Stimulated activated CD8-positive, alpha-beta memory T cell treated with anti-CD3 and anti-CD28 coated beads, Interleukin-15, amount 100 ng/mL, for 1 hour (primary cell): Measurements from ENCODE around the gene GRIK2.
"Not testable (repeated sequence)": the region's sequence is repeated elsewhere in the genome, so short reads cannot be mapped to it uniquely, and the experiment has no call there.

Source experiments
- DNase-seq: peaks from one replicate; pipeline ENCODE4 v3.0.0-alpha.2; 2020; ENCODE audit warnings: low read depth

The GRIK2 gene

DNA sequence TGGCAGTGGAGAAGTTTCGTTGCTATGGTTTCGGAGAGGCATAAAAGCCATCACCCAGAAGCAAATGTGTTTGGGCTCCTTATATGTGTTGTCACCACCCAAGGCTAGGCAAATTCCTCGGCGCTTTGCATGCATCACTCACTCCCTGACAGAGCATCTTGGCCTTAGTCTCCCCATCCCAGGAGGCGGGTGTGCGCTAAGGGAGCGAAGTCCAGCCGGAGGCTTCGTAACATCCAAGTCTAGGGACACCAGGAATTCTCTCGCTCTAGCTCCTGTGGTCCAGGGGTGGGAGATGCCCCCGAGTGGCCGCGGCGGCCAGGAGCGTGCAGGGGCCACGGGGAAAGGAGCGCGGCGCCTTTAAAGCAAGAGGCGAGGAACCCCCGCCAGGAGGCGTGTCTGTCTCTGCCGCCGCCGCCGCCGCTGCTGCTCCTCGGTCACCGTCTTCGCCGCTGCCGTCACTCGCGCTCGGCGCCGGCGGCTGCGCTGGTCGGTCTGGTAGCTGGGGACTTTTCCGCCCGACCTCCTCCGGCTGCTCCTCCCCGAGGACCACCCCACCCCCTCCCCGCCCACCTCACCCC lies at the start of gene GRIK2:
Gene GRIK2 (plus strand): TSS at position 458 of the 578 bp plus-strand sequence.
- DNase-seq, result no peak

GRCh38 chr6:101344885-101345284 lies 48.6 kb upstream of the GRIK2 start:
- no peak for DNase-seq

GRCh38 chr6:101348816-101349215 lies 44.7 kb upstream of the GRIK2 start:
- DNase-seq, result no peak

GRCh38 chr6:101350631-101351030 lies 42.9 kb upstream of the GRIK2 start:
- not testable (repeated sequence) for DNase-seq

- DNase-seq, result no peak
Observed at GRCh38 chr6:101351173-101351572, 42.3 kb upstream of the GRIK2 start.

DNA sequence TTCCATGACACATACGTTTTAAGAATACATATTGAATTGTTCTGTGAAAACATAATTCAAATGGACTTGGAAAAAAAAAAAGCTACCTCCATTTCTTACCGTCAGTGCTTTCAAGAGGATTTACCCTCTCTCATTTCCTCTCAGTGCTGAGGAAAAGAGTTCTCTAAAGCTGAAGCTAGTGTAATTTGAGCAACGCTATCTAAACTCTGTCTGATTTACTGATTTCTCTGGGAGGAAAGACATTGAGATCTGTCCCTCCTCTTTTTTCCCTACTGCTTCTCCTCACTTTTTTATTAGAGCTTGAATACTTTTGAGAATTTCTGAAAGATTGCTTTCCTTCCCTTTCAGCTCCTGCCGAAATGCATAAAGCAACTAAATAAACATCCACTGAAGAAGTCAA lies 41.2 kb upstream of the GRIK2 start:
- DNase-seq, result no peak

GRCh38 chr6:101365181-101365580 lies 28.3 kb upstream of the GRIK2 start:
- DNase-seq, result no peak

- no peak for DNase-seq
Observed at GRCh38 chr6:101379926-101380325, 13.6 kb upstream of the GRIK2 start.

- DNase-seq, result no peak
Observed at GRCh38 chr6:101380897-101381630, 12.4 kb upstream of the GRIK2 start.

DNA sequence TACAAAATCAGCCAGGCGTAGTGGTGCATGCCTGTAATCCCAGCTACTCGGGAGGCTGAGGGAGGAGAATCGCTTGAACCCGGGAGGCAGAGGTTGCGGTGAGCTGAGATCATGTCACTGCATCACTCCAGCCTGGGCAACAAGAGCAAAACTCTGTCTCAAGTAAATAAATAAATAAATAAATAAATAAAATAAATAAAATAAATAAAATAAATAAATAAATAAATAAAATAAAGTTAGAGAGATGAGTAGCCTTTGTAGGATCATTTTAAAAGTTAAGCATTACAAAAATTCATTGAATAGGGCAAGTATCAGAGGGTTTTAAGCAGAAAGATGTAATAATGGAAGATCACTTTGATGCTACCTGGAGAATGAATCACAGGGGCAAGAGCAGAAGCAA lies 9.8 kb upstream of the GRIK2 start:
- not testable (repeated sequence) for DNase-seq

DNA sequence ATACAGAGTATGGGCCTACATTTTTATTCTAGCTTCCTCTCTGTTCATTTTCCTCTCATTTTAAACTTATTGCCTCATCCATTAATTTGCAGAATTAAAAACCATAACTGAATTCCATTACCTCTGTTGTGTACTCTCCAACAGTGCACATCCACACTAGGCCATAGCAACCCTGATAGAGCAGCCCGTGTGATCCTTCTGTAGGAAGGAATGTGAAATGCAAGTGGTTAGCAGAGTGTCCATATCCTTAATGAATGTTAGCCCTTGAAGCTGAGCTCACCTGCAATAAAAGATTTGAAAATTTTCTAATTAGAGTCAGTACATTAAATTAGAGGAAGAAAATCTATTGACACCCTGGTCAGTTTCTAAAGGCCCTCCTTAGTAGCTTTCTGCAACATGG lies 6.5 kb upstream of the GRIK2 start:
- DNase-seq, result no peak

DNA sequence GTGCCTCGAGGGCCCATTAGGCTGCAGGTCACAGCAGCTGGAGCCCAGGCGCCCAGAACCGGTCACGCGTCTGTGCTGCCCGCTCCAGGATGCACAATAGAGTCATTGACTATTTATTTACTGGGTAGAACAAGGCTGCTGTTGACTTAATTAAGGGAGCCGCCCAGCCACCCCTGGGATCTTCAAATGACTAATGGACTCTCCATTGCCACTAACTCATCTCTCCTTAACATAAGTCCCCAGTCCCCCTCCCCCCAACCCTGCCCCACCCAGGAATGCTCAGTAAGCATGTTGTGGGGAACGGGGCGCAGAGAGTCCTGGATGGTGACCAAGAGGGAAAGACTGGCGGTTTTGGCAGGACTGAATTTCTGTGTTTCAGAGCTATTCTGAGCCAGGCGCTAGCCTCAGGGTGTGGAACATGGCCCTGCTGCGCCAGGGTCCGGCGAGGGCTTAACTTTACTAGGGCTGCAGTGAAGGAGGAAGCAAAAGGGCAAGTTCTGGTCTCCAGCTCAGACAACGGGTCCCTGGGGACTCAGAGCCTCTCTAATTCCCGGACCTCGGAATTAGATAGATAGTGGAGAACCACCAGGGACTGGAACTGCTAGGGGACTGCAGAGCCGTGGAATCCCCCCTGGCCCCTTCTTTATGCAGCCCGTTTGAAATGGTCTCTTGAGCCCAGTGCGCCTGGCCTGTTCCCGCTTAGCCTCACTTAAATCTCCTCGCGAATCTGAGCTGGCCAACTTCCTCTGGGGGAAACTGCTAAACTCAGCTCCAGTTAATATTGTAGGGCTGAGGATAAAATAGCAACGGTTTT lies 1.5 kb upstream of the GRIK2 start:
- no peak for DNase-seq

- DNase-seq, result no peak
Observed at GRCh38 chr6:101392586-101393230, 800 bp upstream of the GRIK2 start.

- no peak for DNase-seq
Observed at GRCh38 chr6:101393829-101394251, 332 bp downstream of the GRIK2 start.

DNA sequence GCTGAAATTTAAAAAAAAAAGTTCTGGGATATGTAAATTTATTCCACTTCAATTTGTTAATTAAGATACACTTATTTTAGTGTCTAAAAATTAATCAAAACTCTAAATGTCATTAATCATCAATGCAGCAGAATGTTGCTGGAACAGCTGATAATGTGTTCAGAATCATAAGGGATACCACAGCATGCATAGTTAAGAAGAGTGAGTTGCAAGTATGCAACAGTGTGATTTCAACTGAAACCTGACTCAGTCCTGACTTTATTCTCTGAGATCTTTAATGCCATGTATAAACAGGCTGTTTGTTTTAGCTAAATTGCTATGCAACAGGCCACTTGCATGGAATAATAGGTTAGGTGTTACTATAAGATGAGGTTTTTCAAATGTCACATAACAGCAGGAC lies 1.4 kb downstream of the GRIK2 start:
- DNase-seq, result no peak

DNA sequence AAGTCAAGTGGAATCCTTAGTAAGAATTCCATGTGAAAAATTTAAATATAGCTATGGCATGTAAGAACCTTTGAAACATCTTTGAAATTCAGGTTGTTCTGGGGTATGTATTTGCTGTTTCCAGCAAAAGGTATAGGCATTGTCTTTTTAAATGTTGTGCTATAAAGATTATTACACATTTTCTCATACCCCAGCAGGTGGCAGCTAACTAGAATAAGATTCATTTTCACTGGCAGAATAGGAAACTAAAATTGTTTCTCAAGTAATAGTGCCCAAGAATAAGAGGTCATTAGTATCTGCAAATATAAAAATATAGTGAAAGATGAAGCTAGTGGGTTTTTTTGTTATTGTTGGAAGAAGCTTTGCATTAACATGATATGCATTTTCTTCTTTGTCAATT lies 1.8 kb downstream of the GRIK2 start:
- DNase-seq, result no peak

- no peak for DNase-seq
Observed at GRCh38 chr6:101396548-101397173, 3.2 kb downstream of the GRIK2 start.

DNA sequence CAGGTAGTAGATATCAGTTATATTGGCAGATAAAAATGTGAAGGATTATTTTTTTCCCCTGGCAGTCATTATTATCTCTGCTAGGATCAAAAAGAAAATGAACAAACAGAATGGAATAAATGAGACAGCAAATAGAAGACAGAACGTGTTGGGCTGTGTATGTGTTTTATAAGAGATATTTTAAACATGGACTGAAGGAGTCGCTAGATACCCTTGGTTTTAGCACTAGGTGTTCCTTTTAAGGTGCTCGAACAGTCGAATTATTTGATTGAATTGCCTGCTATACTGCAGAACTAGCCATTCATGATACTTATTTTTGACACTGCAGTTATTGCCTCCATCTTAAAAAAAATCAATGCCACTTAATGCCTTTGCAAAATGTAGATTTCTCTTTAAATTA lies 3.7 kb downstream of the GRIK2 start:
- no peak for DNase-seq

DNA sequence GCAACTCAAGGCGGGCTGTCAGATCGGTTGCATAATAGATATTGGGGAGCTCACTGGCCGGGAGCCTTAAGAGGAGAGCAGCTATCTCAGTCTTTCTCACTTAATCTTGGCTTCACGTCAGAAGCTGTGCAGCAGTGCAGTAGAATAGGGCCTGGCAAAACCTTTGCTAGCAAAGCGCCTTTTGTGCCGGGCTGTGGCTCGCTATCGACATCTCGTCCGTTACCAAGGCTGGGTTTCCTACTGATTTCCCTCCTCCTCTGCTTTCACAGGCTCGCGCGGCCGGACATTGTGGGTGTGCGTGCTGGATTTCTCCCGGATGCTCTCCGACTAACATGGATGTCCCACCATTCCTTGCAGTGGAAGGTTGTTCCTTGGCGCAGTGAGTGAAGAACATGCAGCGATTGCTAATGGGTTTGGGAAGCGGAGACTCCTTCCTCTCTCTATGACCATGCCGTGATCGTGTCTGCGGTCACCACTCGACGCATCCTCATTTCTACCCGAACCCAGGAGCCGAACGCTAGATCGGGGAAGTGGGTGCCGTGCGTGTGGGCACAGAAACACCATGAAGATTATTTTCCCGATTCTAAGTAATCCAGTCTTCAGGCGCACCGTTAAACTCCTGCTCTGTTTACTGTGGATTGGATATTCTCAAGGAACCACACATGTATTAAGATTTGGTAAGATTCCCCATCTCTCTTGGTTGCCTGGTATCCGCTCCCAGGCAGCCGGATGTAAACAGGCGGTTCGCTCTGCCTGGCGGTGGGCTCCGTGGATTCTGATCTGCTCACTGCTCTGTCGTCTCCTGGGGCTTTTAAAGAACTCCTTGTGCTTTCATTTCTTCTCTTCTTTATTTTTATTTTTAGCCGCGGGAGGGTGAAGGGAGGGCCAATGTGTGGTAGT lies 5.5 kb downstream of the GRIK2 start:
- no peak for DNase-seq

DNA sequence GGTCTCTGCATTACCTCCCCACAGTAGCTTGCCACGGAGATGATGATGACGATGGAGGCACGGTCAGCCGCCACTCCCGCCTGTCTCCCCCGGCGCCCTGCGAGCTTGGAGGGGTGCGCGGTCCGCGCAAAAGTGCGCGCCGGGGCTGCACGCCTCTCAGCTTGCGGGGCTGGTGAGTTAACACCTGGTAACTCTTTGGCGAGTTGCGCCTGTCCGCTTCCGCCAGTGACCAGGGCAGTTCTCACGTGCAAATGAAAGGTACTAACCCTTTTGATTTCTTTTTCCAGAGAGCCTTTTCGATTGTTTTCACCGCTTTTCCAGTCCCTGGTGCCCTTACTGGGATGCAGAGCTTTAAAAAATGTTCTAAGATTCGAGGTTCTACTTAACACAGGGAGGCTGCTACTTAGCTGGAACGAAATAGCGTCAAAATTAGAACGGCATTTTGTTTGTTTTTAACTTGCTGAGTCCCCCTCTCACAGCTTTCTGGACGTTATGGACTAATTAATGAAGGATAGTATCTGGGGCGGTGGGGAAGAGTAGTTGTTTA lies 6.2 kb downstream of the GRIK2 start:
- DNase-seq, result no peak
